GM13977 (cell line): ENCODE measurements around the gene CDKN1B.

Experiments used
- DNase-seq: peaks from one replicate; pipeline ENCODE4 v3.0.0; 2012; ENCODE audit warnings: low spot score
- in situ Hi-C: fragments of 300-500 bp; cut with MboI; formaldehyde crosslinking; loops from one replicate; pipeline ENCODE4 v1.12.0; 2022; ENCODE audit warnings: low sequenced_read_pairs, low pct_unique_long_range_greater_than_20kb, mixed read lengths, inconsistent platforms; ENCODE audit not compliant: unreplicated experiment
- TF ChIP-seq, protein P1 (sequence below): IDR thresholded peaks from 2 replicates; pipeline ENCODE4 v1.5.1; 2012; ENCODE audit warnings: mild to moderate bottlenecking, control low read depth; ENCODE audit not compliant: insufficient read depth; ENCODE audit errors: extremely low read depth, missing control alignments

Gene CDKN1B

DNA sequence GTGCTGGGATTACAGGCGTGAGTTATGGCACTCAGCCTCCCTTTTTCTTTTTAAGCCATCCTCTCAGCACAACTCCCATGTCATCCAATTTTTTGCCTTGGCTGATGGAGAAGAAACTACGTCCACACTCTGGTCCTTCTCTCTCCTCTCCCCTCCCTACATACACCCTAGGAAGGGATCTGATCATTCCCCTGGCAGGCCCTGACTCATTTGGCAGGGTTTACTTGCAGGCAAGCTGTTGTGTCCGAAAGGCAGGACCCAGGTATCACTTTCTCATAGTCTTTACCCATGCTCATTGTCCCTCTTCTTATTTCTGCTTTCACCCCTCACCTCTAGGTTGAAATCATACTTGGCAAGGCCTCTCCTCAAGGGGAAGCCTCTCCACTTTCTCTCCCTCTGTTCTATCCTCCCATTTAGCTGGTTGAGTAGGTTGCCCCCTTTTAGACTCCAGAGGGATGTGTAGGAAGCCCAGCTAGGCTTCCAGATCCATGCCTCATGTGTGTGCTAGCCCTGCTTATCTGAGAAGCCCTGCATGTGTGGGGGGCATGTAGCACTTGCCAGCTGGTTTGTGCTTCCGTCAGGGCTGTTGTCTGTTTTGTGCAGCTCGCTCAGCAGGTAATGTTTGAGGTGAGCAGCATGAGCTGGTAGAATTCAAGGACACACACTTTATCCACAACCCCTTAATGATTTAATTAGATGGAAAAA lies 36.0 kb upstream of the CDKN1B start:
- in situ Hi-C loops, result no loop called here
- no peak for DNase-seq
- TF ChIP-seq, protein P1, sequence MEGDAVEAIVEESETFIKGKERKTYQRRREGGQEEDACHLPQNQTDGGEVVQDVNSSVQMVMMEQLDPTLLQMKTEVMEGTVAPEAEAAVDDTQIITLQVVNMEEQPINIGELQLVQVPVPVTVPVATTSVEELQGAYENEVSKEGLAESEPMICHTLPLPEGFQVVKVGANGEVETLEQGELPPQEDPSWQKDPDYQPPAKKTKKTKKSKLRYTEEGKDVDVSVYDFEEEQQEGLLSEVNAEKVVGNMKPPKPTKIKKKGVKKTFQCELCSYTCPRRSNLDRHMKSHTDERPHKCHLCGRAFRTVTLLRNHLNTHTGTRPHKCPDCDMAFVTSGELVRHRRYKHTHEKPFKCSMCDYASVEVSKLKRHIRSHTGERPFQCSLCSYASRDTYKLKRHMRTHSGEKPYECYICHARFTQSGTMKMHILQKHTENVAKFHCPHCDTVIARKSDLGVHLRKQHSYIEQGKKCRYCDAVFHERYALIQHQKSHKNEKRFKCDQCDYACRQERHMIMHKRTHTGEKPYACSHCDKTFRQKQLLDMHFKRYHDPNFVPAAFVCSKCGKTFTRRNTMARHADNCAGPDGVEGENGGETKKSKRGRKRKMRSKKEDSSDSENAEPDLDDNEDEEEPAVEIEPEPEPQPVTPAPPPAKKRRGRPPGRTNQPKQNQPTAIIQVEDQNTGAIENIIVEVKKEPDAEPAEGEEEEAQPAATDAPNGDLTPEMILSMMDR, result no peak

DNA sequence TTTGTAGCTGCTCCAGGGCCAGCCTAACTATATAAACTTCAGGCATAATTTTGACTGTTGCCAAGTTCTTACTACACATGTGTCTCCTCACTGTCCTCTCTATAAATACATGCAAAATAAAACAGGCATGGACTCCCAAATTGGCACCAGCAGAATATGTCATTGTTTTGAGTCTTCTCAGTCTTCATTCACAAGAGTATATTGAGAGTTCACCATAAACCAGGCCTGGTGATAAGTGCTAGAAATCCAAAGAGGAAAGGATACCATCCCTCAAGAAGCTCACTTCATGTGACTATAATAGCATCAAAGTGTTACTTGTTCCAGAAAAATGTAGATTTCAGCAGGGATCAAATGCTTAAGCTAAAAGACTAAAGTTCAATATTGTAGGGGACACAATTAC lies 34.9 kb upstream of the CDKN1B start:
- DNase-seq, result no peak
- TF ChIP-seq, protein P1, result no peak
- in situ Hi-C loops, result no loop called here

DNA sequence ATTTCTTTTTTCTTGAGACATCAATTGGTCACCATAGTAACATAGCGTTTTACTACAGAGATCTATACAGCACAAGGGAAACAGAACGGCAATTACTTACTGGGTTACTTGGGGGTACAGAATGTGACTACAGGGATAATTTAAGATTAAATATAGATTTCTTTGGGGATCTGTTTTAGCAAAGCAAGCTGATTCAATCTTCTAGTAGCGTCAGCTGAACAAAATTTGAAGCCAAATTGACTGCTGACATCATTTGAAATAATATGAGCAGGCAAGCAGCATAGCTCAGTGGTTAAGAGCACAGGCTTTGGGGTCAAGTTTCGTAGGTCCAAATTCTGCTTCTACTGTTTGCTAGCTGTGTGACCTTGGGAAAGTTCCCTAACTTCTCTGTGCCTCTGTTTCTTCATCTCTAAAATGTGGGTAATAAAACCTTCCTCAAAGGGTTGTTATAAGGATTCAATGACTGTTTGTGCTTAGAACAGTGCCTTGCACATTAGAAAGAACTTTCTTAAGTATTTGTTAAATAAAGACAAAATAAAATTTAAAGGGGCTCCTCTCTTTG lies 34.0 kb upstream of the CDKN1B start:
- in situ Hi-C loops, result no loop called here
- TF ChIP-seq, protein P1, result no peak
- no peak for DNase-seq

DNA sequence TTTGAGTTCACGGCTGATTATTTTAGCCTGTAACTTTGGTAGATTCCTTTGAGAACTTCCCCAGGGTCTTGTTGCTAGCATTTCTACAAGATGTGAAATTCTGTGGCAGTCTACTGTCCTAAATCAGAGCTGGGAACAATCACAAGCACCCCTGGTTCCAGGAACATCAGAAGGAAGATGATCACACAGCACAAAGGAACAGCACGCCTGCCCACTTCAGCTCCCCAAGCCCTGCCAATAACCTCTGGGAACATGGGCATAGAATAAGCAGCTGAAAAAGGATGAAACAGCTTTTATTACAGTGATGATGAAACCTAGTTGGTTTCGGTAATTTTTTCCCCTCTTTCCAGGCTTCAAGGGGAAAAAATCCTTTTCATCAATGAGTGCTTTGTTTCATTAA lies 33.4 kb upstream of the CDKN1B start:
- no peak for DNase-seq
- in situ Hi-C loops, result no loop called here
- TF ChIP-seq, protein P1, result no peak

DNA sequence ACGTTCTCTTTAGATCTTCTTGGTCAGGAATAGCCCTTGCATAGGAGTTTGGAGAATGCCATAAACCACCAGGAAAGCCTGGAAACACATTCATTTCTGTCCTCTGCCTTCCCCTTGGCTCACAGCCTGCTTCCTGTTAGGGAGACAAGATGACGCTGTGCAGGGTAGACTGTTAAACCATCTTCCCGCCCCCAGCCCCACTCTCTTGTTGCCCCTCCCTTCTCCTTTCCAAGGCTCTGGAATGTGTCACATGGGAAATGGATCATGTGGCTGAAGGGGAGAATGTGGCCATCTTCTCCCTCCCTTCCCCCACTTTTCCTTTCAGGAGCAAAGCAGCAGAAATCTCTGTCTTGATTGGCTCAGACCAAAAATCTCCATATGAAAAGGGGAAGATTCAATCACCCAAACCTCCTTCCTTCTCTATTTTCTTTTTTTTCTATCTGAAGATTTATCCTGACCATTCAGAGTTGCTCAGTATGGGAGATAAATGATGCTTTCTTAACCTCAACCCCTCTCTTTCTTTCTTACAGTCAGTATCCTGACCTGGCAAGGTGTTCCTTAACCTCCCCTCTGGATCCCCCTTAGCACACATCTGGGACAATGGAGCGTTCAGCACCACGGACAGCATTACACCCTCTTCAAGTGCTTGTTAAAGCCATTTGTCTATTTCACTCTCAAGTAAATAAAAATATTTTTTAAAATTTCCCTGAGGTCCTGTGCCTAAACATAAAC lies 32.6 kb upstream of the CDKN1B start:
- in situ Hi-C loops, result no loop called here
- DNase-seq, result no peak
- TF ChIP-seq, protein P1, result no peak

DNA sequence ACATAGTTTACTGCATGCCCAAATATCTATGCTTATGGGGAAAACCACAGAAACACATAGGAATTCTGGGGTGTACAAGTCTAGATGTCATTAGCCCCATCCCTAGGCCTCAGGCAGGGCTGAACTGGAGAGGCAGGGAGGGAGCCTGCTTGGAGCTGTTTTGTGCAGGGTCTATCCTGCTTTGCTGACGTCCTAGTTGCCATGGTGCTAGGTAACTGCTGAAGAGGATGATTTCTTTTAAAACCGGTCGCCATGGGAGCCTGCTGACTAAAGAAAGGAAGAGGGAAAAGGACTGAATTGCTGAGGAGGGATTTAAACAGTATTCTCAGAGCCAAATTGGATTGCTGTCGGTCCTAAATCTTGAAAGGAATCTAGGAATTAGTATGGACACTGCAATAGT lies 31.9 kb upstream of the CDKN1B start:
- in situ Hi-C loops, result no loop called here
- TF ChIP-seq, protein P1, result no peak

More for the DNA sequence above, 31.9 kb upstream of the CDKN1B start:
- DNase-seq, result no peak
